Smooth muscle cell (in vitro differentiated cells): Measurements from ENCODE around the gene SLC6A3. TPM values are rescaled to one million over a fixed set of nuclear protein-coding genes. Genes with fewer than 3 reads are reported as not detected.

ENCODE experiments used
- DNase-seq: peaks from one replicate; lab custom pipeline; 2025; ENCODE audit not compliant: unreplicated experiment; lab: John Stamatoyannopoulos, UW
- H2AFZ ChIP-seq: fragments of 200-600 bp; sonication (generic); 2 replicates; pipeline ENCODE4 v1.6.0; 2016; ENCODE audit warnings: antibody characterized with exemption, low read depth, mild to moderate bottlenecking
- H3F3A ChIP-seq: fragments of 200-600 bp; sonication (generic); 2 replicates; pipeline ENCODE4 v1.6.0; 2017; ENCODE audit warnings: antibody characterized with exemption, low read depth
- H3K27ac ChIP-seq: fragments of 200-600 bp; sonication (generic); 2 replicates; pipeline ENCODE4 v1.5.1; 2016; ENCODE audit warnings: low read depth, mild to moderate bottlenecking
- H3K27me3 ChIP-seq: fragments of 200-600 bp; sonication (generic); 2 replicates; pipeline ENCODE4 v1.6.1; 2016; ENCODE audit warnings: low read depth, mild to moderate bottlenecking
- H3K36me3 ChIP-seq: fragments of 200-600 bp; sonication (generic); 2 replicates; pipeline ENCODE4 v1.5.1; 2016; ENCODE audit warnings: low read depth
- H3K4me1 ChIP-seq: fragments of 200-600 bp; sonication (generic); 2 replicates; pipeline ENCODE4 v1.5.1; 2016; ENCODE audit warnings: low read depth
- H3K4me2 ChIP-seq: fragments of 200-600 bp; sonication (generic); 2 replicates; pipeline ENCODE4 v1.6.0; 2016; ENCODE audit warnings: mild to moderate bottlenecking
- H3K4me3 ChIP-seq: fragments of 200-600 bp; sonication (generic); 2 replicates; pipeline ENCODE4 v1.5.1; 2016; ENCODE audit warnings: mild to moderate bottlenecking
- H3K79me2 ChIP-seq: fragments of 200-600 bp; sonication (generic); 2 replicates; pipeline ENCODE4 v1.6.0; 2016; ENCODE audit warnings: low read depth, mild to moderate bottlenecking
- H3K9ac ChIP-seq: fragments of 200-600 bp; sonication (generic); 2 replicates; pipeline ENCODE4 v1.6.0; 2016; ENCODE audit warnings: low read depth
- H3K9me3 ChIP-seq: fragments of 200-600 bp; sonication (generic); replicated peaks from 2 replicates; pipeline ENCODE4 v1.5.1; 2016; ENCODE audit warnings: low read depth
- H4K20me1 ChIP-seq: fragments of 200-600 bp; sonication (generic); 2 replicates; pipeline ENCODE4 v1.6.0; 2016; ENCODE audit warnings: low read depth
- CTCF ChIP-seq: fragments of 200-600 bp; sonication (generic); IDR thresholded peaks from 2 replicates; pipeline ENCODE4 v1.5.1; 2017; ENCODE audit warnings: borderline replicate concordance, mild to moderate bottlenecking, antibody characterized with exemption; ENCODE audit not compliant: insufficient read depth, poor library complexity, severe bottlenecking
- WGBS: methylation state at CpG from one replicate; pipeline ENCODE4 v1.1.7; 2016; ENCODE audit warnings: low lambda C conversion rate; 5-methylcytosine and 5-hydroxymethylcytosine counted together
- polyA plus RNA-seq: library from polyadenylated mRNA; unstranded; fragments of >200 nt; fragmentation: Nextera tagmentation; extraction: Ambion mirVana; gene quantifications from 2 replicates; pipeline ENCODE4 v1.2.1, GENCODE V29; 2016
- total RNA-seq: library from RNA; depleted of rRNA; stranded (reverse); fragments of >200 nt; gene quantifications from 2 replicates; pipeline ENCODE4 v1.2.3, GENCODE V29; 2014

SLC6A3 gene
- total and polyA plus RNA-seq, 2 experiments from 2014 or later, result not detected

DNA sequence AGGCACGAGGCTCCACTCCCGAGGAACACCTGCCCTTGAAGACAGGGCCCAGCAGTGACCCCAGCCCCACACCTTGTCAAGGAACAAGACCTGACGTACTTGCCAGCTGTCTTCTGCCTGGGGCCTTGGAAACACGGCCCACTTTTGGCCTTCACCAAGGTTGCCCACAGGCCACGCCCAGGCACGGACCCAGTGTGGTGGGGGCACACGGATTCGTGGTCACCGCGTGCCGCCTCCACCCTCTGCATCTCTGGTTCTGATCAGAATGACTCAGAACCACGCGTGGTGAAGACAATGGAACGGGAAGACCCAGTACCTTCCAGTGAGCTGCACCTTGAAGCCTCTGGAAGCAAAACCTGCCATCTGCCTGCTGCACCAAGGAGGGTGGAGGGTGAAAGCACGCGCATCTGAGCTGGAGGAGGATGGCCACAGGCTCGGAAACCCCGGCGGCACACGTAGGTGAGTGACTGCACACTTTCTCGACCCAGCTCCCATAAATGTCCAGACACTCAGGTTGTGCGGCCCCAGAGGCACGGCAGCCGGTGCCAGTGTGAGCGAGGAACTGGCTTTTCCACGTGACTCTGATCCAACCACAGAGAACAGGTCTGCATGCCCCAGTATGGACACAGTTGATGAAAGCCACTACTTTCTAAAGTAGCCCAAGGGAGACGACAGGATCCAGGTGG lies 42.0 kb upstream of the SLC6A3 start:
- 95% methylated on average over 27 of the region's 27 CpGs for WGBS
- no peaks in the 10 kb centered on the region for H3K9me3 ChIP-seq
- no peaks in the 10 kb centered on the region for H3F3A ChIP-seq
- H3K4me1 ChIP-seq, result no peaks in the 10 kb centered on the region
- no peak overlapping the region for H3K27ac ChIP-seq
- H2AFZ ChIP-seq, result no peak overlapping the region
- no peak overlapping the region for H3K4me2 ChIP-seq
- no peaks in the 10 kb centered on the region for H3K36me3 ChIP-seq
- H4K20me1 ChIP-seq, result peaks cover 67% of the 10 kb centered on the region
- no peaks in the 10 kb centered on the region for H3K79me2 ChIP-seq
- no peaks in the 10 kb centered on the region for H3K27me3 ChIP-seq
- no peak overlapping the region for H3K9ac ChIP-seq
- no peak for TF ChIP-seq CTCF
- no peak for DNase-seq
- no peak overlapping the region for H3K4me3 ChIP-seq

- no peak overlapping the region for H2AFZ ChIP-seq
- DNase-seq, result no peak
- no peak overlapping the region for H3K4me2 ChIP-seq
- TF ChIP-seq CTCF, result no peak
- no peak overlapping the region for H3K9ac ChIP-seq
- WGBS, result over 99% methylated on average over 13 of the region's 13 CpGs
- H3K79me2 ChIP-seq, result no peaks in the 10 kb centered on the region
- H4K20me1 ChIP-seq, result peaks cover 67% of the 10 kb centered on the region
- no peaks in the 10 kb centered on the region for H3K36me3 ChIP-seq
- H3K4me1 ChIP-seq, result no peaks in the 10 kb centered on the region
- H3K27ac ChIP-seq, result no peak overlapping the region
- H3K4me3 ChIP-seq, result no peak overlapping the region
- no peaks in the 10 kb centered on the region for H3F3A ChIP-seq
- no peaks in the 10 kb centered on the region for H3K9me3 ChIP-seq
- no peaks in the 10 kb centered on the region for H3K27me3 ChIP-seq
These were observed 41.0 kb upstream of the SLC6A3 start for GRCh38 chr5:1486271-1486670.

GRCh38 chr5:1485579-1486118 lies 40.4 kb upstream of the SLC6A3 start:
- Histone ChIP-seq H3K27ac (no peak overlapping the region), H4K20me1 (peaks cover 66% of the 10 kb centered on the region), H3K4me3 (no peak overlapping the region), H3K9me3 (no peaks in the 10 kb centered on the region), H3K4me2 (no peak overlapping the region), H2AFZ (no peak overlapping the region), H3K79me2 (no peaks in the 10 kb centered on the region), H3F3A (no peaks in the 10 kb centered on the region), H3K9ac (no peak overlapping the region), H3K27me3 (no peaks in the 10 kb centered on the region), H3K36me3 (no peaks in the 10 kb centered on the region), H3K4me1 (no peaks in the 10 kb centered on the region)
- 98% methylated on average over 15 of the region's 15 CpGs for whole genome bisulfite sequencing
- TF ChIP-seq CTCF, result no peak
- no peak for DNase-seq
